SU-DHL-6 (cell line): ENCODE data around the gene SCYGR8.
"Not testable (repeated sequence)": the region's sequence is repeated elsewhere in the genome, so short reads cannot be mapped to it uniquely, and the experiment has no call there.

Experiments used
- H2AFZ ChIP-seq: fragments of 200-600 bp; sonication (generic); 2 replicates; pipeline ENCODE4 v1.6.1; 2014; ENCODE audit warnings: low read depth, mild to moderate bottlenecking, moderate library complexity, mixed read lengths, antibody characterized with exemption, low read length; ENCODE audit not compliant: severe bottlenecking
- H3F3A ChIP-seq: fragments of 200-600 bp; shearing (Covaris generic); 2 replicates; pipeline ENCODE4 v1.6.0; 2016; ENCODE audit warnings: antibody characterized with exemption, mild to moderate bottlenecking; ENCODE audit not compliant: insufficient read depth
- H3K27ac ChIP-seq: fragments of 200-600 bp; sonication (generic); 2 replicates; pipeline ENCODE4 v1.5.1; 2016; ENCODE audit warnings: low read depth, mild to moderate bottlenecking, low read length, moderate library complexity, mixed read lengths
- H3K27me3 ChIP-seq: fragments of 200-600 bp; sonication (generic), shearing (Covaris generic); 2 replicates; pipeline ENCODE4 v1.6.0; 2014; ENCODE audit warnings: mild to moderate bottlenecking, low read length
- H3K36me3 ChIP-seq: fragments of 200-600 bp; sonication (generic); 2 replicates; pipeline ENCODE4 v1.6.1; 2014; ENCODE audit warnings: mild to moderate bottlenecking, low read length, mixed read lengths
- H3K4me2 ChIP-seq: fragments of 300-600, 200-600 bp; shearing (Covaris generic), sonication (generic); 2 replicates; pipeline ENCODE4 v1.6.0; 2014; ENCODE audit warnings: low read length, low read depth, mild to moderate bottlenecking; ENCODE audit not compliant: poor library complexity, severe bottlenecking
- H3K4me3 ChIP-seq: fragments of 200-600 bp; sonication (generic); 2 replicates; pipeline ENCODE4 v1.5.1; 2014; ENCODE audit warnings: antibody characterized with exemption, low read length, mild to moderate bottlenecking, mixed read lengths; ENCODE audit not compliant: insufficient read depth, poor library complexity, severe bottlenecking
- H3K79me2 ChIP-seq: fragments of 200-600 bp; sonication (generic); 2 replicates; pipeline ENCODE4 v1.6.1; 2014; ENCODE audit warnings: mild to moderate bottlenecking, low read length, moderate library complexity; ENCODE audit not compliant: insufficient read depth
- H3K9ac ChIP-seq: fragments of 200-600 bp; sonication (generic); 2 replicates; pipeline ENCODE4 v1.7.0; 2014; ENCODE audit warnings: mild to moderate bottlenecking, low read length
- H3K9me2 ChIP-seq: fragments of 200-600 bp; sonication (generic); replicated peaks from 2 replicates; pipeline ENCODE4 v1.6.1; 2014; ENCODE audit warnings: low read length; ENCODE audit not compliant: insufficient read depth
- H3K9me3 ChIP-seq: fragments of 200-600 bp; sonication (generic); 2 replicates; pipeline ENCODE4 v1.6.1; 2014; ENCODE audit warnings: low read length, mixed read lengths; ENCODE audit not compliant: insufficient read depth
- H4K20me1 ChIP-seq: fragments of 200-600 bp; sonication (generic); 2 replicates; pipeline ENCODE4 v1.6.1; 2014; ENCODE audit warnings: low read depth, mild to moderate bottlenecking, antibody characterized with exemption, low read length, moderate library complexity, mixed read lengths
- EZH2phosphoT487 ChIP-seq: fragments of 200-600 bp; sonication (generic), shearing (Covaris generic); conservative IDR thresholded peaks from 2 replicates; pipeline ENCODE4 v1.6.1; 2018; ENCODE audit warnings: mild to moderate bottlenecking, antibody characterized with exemption, low read length, moderate library complexity, mixed read lengths
- TF ChIP-seq, protein P1 (sequence below): fragments of 200-600 bp; sonication (generic); IDR thresholded peaks from one replicate; pipeline ENCODE4 v1.5.1; 2017; ENCODE audit warnings: antibody characterized with exemption, mild to moderate bottlenecking, low read length, moderate library complexity; ENCODE audit not compliant: insufficient read depth, poor library complexity, severe bottlenecking

Gene SCYGR8

DNA sequence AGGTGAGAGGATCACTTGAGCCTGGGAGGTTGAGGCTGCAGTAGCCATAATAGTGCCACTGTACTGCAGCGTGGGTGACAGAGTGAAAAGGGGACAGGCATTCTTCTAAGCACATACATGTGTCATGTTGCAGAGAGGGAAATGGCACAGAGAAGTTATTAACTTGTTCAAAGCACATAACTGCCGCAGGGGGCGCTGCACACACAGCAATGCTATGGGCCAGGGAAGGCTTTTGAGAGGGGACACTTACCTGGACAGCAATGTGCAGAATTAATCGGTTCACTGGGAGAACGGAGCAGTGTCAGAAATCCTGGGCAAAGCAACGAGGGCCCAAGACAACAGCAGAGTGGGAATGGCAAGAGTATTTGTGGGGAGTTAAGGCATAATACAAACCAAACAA, 2.4 kb downstream of the SCYGR8 start:
- TF ChIP-seq, protein P1, sequence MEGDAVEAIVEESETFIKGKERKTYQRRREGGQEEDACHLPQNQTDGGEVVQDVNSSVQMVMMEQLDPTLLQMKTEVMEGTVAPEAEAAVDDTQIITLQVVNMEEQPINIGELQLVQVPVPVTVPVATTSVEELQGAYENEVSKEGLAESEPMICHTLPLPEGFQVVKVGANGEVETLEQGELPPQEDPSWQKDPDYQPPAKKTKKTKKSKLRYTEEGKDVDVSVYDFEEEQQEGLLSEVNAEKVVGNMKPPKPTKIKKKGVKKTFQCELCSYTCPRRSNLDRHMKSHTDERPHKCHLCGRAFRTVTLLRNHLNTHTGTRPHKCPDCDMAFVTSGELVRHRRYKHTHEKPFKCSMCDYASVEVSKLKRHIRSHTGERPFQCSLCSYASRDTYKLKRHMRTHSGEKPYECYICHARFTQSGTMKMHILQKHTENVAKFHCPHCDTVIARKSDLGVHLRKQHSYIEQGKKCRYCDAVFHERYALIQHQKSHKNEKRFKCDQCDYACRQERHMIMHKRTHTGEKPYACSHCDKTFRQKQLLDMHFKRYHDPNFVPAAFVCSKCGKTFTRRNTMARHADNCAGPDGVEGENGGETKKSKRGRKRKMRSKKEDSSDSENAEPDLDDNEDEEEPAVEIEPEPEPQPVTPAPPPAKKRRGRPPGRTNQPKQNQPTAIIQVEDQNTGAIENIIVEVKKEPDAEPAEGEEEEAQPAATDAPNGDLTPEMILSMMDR: peak; percentile 34
- no peak for TF ChIP-seq EZH2phosphoT487
- H3K4me2 ChIP-seq: no peak overlapping the region
- H3K9me2 ChIP-seq: no peaks in the 10 kb centered on the region
- no peaks in the 10 kb centered on the region for H3K36me3 ChIP-seq
- no peak overlapping the region for H3K9ac ChIP-seq
- H4K20me1 ChIP-seq: no peaks in the 10 kb centered on the region
- no peak overlapping the region for H3K27ac ChIP-seq
- no peak overlapping the region for H3K4me3 ChIP-seq
- H2AFZ ChIP-seq: no peak overlapping the region
- H3K9me3 ChIP-seq: no peaks in the 10 kb centered on the region
- no peaks in the 10 kb centered on the region for H3K79me2 ChIP-seq
- H3F3A ChIP-seq: no peaks in the 10 kb centered on the region
- no peaks in the 10 kb centered on the region for H3K27me3 ChIP-seq

DNA sequence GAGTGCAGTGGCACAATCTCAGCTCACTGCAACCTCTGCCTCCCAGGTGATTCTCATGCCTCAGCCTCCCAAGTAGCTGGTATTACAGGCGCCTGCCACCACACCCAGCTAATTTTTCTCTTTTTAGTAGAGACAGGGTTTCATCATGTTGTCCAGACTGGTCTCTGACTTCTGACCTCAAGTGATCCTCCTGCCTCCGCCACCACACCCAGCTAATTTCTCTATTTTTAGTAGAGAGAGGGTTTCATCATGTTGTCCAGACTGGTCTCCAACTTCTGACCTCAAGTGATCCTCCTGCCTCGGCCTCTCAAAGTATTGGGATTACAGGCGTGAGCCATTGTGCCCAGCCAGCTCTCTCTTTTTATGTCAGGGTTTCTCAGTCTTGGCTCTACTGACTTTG, 10.6 kb downstream of the SCYGR8 start:
- H3K9me2 ChIP-seq, H3K79me2 ChIP-seq, H3K4me3 ChIP-seq, H4K20me1 ChIP-seq, H3K27ac ChIP-seq, H2AFZ ChIP-seq, H3K9ac ChIP-seq, H3F3A ChIP-seq, H3K27me3 ChIP-seq, H3K4me2 ChIP-seq, H3K9me3 ChIP-seq, H3K36me3 ChIP-seq: not testable (repeated sequence)

DNA sequence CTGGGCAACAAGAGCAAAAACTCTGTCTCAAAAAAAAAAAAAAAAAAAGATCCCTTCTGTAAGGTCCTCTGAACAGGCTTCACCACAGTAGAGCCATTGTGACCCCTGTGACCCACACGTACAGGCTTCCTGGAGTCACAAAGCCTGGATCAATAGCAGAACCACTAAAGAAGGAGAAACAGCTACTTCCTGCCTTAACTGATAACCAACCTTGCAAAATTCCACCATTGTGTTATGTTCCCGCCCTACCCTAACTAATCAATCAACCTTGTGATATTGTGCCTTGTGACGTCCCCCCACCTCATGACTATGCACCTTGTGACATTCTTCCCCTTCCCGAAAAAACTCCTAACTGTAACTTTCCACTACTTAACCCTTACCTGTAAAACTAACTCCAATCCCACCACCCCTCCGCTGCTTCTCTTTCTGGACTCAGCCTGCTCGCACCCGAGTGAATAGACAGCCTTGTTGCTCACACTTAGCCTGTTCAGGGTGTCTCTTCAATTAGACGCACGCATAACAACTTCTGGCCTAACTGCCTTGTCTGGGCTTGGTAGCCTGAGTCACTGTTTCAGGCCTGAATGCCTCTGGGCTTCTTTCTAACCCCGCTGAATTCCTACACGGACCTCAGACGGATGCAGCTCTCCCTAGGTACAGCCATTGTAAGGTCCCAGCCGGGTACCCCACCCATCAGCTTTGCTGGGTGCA, 13.9 kb downstream of the SCYGR8 start:
- Histone ChIP-seq H3K79me2 (no peaks in the 10 kb centered on the region), H3K27ac (no peak overlapping the region)

More for the DNA sequence above, 13.9 kb downstream of the SCYGR8 start:
- no peak overlapping the region for H3K4me2 ChIP-seq
- no peaks in the 10 kb centered on the region for H3K36me3 ChIP-seq
- H3K9ac ChIP-seq: no peak overlapping the region
- H3K4me3 ChIP-seq: no peak overlapping the region
- no peak for TF ChIP-seq EZH2phosphoT487
- TF ChIP-seq, protein P1: no peak
- H3K27me3 ChIP-seq: no peaks in the 10 kb centered on the region
- H2AFZ ChIP-seq: no peak overlapping the region
- no peaks in the 10 kb centered on the region for H3K9me3 ChIP-seq
- H4K20me1 ChIP-seq: no peaks in the 10 kb centered on the region
- no peaks in the 10 kb centered on the region for H3K9me2 ChIP-seq
- H3F3A ChIP-seq: no peaks in the 10 kb centered on the region
